ENCODE results near the gene MAP2. TPM values are rescaled to one million over a fixed set of nuclear protein-coding genes. Genes with fewer than 3 reads are reported as not detected.

MAP2 gene
- total RNA-seq, 1 experiment from 2014 or later: 7.4 TPM

DNA sequence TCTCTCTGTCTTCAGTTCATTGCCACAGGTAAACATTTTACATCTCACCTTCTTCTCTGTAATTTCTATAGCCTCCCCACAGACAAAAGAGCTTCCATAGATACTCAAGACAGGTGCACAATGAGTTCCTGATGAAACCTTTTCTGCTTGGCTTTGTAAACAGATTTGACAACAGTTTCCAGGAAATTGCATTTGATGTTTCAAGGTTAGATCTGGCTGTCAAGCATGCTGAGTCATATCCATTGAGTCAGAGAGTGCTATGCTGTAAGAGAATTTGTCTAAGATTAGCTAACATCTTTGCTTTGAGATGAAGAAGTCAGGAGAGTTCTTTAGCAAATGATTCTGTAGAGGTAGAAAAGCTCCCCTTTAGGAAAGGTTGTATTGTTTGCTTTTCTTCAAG, 40.6 kb upstream of the MAP2 start (continued):
- TF ChIP-seq EGR1 (IDR thresholded peaks at IDR 0.05; ENCODE audit: low read depth): peak; percentile 11; the same call in 1 of the 2 replicates
- TF ChIP-seq CEBPB (IDR thresholded peaks at IDR 0.05; ENCODE audit: low read depth): peak; percentile 95
- no peak for TF ChIP-seq ZNF274 (IDR thresholded peaks at IDR 0.05; ENCODE audit: low read depth, low read length)
- TF ChIP-seq YY1 (IDR thresholded peaks at IDR 0.05; ENCODE audit: extremely low read depth, insufficient replicate concordance, low read depth, low read length): no peak
- TF ChIP-seq, protein P1, sequence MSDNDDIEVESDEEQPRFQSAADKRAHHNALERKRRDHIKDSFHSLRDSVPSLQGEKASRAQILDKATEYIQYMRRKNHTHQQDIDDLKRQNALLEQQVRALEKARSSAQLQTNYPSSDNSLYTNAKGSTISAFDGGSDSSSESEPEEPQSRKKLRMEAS (IDR thresholded peaks at IDR 0.05): peak; percentile 63
- peak; percentile 23; the same call in 1 of the 2 replicates for TF ChIP-seq ELF1 (IDR thresholded peaks at IDR 0.05; ENCODE audit: borderline replicate concordance, low read depth)
- TF ChIP-seq POLR2AphosphoS5 (IDR thresholded peaks at IDR 0.05; ENCODE audit: low read depth, low read length): peak; percentile 43; the same call in 1 of the 2 replicates
- TF ChIP-seq SP1 (IDR thresholded peaks at IDR 0.05; ENCODE audit: low read depth): peak; percentile 87
- 0 out of 2 replicates have a peak, but pooled peaks have one; percentile 44 for TF ChIP-seq SRF (IDR thresholded peaks at IDR 0.05; ENCODE audit: low read depth)
- peak; percentile 85 for TF ChIP-seq JUND (IDR thresholded peaks at IDR 0.05)
- no peak for TF ChIP-seq RAD21 (IDR thresholded peaks at IDR 0.05; ENCODE audit: low read depth)
- TF ChIP-seq EZH2 (IDR thresholded peaks at IDR 0.05): no peak
- TF ChIP-seq, protein P2, sequence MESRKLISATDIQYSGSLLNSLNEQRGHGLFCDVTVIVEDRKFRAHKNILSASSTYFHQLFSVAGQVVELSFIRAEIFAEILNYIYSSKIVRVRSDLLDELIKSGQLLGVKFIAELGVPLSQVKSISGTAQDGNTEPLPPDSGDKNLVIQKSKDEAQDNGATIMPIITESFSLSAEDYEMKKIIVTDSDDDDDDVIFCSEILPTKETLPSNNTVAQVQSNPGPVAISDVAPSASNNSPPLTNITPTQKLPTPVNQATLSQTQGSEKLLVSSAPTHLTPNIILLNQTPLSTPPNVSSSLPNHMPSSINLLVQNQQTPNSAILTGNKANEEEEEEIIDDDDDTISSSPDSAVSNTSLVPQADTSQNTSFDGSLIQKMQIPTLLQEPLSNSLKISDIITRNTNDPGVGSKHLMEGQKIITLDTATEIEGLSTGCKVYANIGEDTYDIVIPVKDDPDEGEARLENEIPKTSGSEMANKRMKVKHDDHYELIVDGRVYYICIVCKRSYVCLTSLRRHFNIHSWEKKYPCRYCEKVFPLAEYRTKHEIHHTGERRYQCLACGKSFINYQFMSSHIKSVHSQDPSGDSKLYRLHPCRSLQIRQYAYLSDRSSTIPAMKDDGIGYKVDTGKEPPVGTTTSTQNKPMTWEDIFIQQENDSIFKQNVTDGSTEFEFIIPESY (IDR thresholded peaks at IDR 0.05; ENCODE audit: extremely low read depth, insufficient replicate concordance, low read length): no peak
- no peak for TF ChIP-seq POLR2A (IDR thresholded peaks at IDR 0.05; ENCODE audit: borderline replicate concordance, extremely low read depth, insufficient read depth, insufficient read length)

DNA sequence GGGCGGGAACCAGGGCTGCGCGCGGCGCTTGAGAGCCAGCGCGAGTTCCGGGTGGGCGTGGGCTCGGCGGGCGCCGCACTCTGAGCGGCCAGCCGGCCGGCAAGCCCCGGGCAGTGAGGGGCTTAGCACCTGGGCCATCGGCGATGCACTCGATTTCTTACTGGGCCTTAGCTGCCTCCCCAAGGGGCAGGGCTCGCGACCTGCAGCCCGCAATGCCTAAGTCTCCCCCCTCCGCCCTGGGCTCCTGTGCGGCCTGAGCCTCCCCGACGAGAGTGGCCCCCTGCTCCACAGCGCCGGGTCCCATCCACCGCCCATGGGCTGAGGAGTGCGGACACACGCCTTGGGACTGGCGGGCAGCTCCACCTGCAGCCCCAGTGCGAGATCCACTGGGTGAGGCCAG, 36.5 kb upstream of the MAP2 start:
- RAD21 ChIA-PET (ENCODE audit: low non-redundant PET in 1 of 2, low total read pairs in 2 of 2, uncharacterized antibody in 2 of 2, unreplicated experiment in 2 of 2): no interaction called here
- TF ChIP-seq JUND (IDR thresholded peaks at IDR 0.05): no peak
- TF ChIP-seq EZH2 (IDR thresholded peaks at IDR 0.05): no peak
- TF ChIP-seq, protein P3, sequence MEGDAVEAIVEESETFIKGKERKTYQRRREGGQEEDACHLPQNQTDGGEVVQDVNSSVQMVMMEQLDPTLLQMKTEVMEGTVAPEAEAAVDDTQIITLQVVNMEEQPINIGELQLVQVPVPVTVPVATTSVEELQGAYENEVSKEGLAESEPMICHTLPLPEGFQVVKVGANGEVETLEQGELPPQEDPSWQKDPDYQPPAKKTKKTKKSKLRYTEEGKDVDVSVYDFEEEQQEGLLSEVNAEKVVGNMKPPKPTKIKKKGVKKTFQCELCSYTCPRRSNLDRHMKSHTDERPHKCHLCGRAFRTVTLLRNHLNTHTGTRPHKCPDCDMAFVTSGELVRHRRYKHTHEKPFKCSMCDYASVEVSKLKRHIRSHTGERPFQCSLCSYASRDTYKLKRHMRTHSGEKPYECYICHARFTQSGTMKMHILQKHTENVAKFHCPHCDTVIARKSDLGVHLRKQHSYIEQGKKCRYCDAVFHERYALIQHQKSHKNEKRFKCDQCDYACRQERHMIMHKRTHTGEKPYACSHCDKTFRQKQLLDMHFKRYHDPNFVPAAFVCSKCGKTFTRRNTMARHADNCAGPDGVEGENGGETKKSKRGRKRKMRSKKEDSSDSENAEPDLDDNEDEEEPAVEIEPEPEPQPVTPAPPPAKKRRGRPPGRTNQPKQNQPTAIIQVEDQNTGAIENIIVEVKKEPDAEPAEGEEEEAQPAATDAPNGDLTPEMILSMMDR (IDR thresholded peaks at IDR 0.05 in 2 of 3, conservative IDR thresholded peaks at IDR 0.05 in 1 of 3; ENCODE audit: borderline replicate concordance in 1 of 3, insufficient read depth in 1 of 3, low read depth in 2 of 3, low read length in 2 of 3): no peak
- TF ChIP-seq, protein P4, sequence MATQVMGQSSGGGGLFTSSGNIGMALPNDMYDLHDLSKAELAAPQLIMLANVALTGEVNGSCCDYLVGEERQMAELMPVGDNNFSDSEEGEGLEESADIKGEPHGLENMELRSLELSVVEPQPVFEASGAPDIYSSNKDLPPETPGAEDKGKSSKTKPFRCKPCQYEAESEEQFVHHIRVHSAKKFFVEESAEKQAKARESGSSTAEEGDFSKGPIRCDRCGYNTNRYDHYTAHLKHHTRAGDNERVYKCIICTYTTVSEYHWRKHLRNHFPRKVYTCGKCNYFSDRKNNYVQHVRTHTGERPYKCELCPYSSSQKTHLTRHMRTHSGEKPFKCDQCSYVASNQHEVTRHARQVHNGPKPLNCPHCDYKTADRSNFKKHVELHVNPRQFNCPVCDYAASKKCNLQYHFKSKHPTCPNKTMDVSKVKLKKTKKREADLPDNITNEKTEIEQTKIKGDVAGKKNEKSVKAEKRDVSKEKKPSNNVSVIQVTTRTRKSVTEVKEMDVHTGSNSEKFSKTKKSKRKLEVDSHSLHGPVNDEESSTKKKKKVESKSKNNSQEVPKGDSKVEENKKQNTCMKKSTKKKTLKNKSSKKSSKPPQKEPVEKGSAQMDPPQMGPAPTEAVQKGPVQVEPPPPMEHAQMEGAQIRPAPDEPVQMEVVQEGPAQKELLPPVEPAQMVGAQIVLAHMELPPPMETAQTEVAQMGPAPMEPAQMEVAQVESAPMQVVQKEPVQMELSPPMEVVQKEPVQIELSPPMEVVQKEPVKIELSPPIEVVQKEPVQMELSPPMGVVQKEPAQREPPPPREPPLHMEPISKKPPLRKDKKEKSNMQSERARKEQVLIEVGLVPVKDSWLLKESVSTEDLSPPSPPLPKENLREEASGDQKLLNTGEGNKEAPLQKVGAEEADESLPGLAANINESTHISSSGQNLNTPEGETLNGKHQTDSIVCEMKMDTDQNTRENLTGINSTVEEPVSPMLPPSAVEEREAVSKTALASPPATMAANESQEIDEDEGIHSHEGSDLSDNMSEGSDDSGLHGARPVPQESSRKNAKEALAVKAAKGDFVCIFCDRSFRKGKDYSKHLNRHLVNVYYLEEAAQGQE (IDR thresholded peaks at IDR 0.05; ENCODE audit: low read depth): no peak
- TF ChIP-seq, protein P5, sequence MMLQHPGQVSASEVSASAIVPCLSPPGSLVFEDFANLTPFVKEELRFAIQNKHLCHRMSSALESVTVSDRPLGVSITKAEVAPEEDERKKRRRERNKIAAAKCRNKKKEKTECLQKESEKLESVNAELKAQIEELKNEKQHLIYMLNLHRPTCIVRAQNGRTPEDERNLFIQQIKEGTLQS (IDR thresholded peaks at IDR 0.05): no peak
- TF ChIP-seq SIN3A (IDR thresholded peaks at IDR 0.05; ENCODE audit: low read depth): no peak
- no peak for TF ChIP-seq POLR2A (IDR thresholded peaks at IDR 0.05; ENCODE audit: borderline replicate concordance, extremely low read depth, insufficient read depth, insufficient read length)
- no peak for TF ChIP-seq EZH2phosphoT487 (IDR thresholded peaks at IDR 0.05; ENCODE audit: borderline replicate concordance)

More for the DNA sequence above, 36.5 kb upstream of the MAP2 start:
- Histone ChIP-seq H2AFZ (ENCODE audit: low read depth, low read length, poor library complexity, severe bottlenecking) (no peak overlapping the region), H3K4me3 (replicated peaks in 1 of 2; ENCODE audit: low read depth in 1 of 2, low read length in 2 of 2) (no peak overlapping the region), H3K4me2 (ENCODE audit: low read length) (no peak overlapping the region), H3K27me3 (ENCODE audit: insufficient read depth, low read length) (no peaks in the 10 kb centered on the region), H3K36me3 (ENCODE audit: control insufficient read depth in 1 of 2, insufficient read depth in 2 of 2, low read length in 2 of 2) (no peaks in the 10 kb centered on the region), H3K27ac (ENCODE audit: low read depth, low read length) (no peak overlapping the region), H3K9ac (ENCODE audit: low read length) (no peak overlapping the region), H4K20me1 (ENCODE audit: insufficient read depth) (no peaks in the 10 kb centered on the region), H3K9me3 (ENCODE audit: control insufficient read depth in 1 of 2, insufficient read depth in 1 of 2, low read depth in 1 of 2, low read length in 2 of 2) (no peaks in the 10 kb centered on the region), H3K79me2 (ENCODE audit: insufficient read depth, low read length) (no peaks in the 10 kb centered on the region), H3K4me1 (ENCODE audit: control insufficient read depth in 1 of 2, insufficient read depth in 2 of 2, low read length in 2 of 2) (peaks cover 9 to 22% of the 10 kb centered on the region in 2 experiments), H3K9me2 (ENCODE audit: insufficient read depth) (no peaks in the 10 kb centered on the region)
- DNase-seq (ENCODE audit: low read depth, low spot score) (no peak), ATAC-seq (no peak)
- POLR2A ChIA-PET: no interaction called here
- intact Hi-C loops (cut with micrococcal nuclease): no loop called here
- CTCF ChIA-PET: no interaction called here
- no TSS peak for BruUV-seq (replicated peaks)
